GM21576 (cell line): Measurements from ENCODE around the gene GALNT2.

ENCODE experiments used
- ATAC-seq: cut with Tn5 transposase; IDR thresholded peaks from one replicate; pipeline ENCODE4 v1.9.1; 2021; ENCODE audit warnings: mild to moderate bottlenecking, moderate library complexity; ENCODE audit not compliant: unreplicated experiment

GALNT2 gene

DNA sequence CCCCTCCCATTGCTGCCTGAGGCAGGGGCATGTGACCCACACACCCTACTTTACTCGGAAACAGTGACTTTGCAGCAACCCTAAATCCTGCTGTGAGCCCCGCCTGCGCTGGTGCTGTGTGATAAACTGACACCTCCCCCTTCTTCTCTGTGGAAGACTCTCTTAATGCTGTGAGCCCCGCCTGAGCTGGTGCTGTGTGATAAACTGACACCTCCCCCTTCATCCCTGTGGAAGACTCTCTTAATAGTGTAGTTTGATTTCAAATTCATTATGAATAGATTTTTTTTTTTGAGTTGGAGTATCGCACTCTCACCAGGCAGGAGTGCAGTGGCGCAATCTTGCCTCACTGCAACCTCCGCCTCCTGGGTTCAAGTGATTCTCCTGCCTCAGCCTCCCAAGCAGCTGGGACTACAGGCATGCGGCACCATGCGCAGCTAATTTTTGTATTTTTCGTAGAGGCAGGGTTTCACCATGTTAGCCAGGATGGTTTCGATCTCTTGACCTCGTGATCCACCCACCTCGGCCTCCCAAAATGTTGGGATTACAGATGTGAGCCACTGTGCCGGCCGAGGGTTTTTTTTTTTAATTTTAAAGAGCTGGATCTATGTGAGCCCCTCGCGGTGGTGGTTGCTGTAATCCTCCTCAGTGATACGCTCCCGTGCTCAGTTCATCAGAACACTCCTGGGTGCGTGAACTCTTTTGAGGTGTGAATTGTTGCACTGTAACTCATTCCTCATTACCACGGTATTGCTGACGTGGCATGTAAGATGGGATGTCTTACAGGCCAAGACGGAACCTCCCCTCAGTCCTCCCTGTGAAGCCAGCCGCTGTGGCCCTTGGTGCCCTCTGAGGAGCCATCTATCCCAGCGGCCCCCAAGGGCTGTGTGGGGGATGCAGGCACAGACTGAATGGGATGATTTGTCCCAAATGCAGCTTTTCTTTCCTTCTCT is 60.3 kb downstream of the GALNT2 start:
- no peak for ATAC-seq

DNA sequence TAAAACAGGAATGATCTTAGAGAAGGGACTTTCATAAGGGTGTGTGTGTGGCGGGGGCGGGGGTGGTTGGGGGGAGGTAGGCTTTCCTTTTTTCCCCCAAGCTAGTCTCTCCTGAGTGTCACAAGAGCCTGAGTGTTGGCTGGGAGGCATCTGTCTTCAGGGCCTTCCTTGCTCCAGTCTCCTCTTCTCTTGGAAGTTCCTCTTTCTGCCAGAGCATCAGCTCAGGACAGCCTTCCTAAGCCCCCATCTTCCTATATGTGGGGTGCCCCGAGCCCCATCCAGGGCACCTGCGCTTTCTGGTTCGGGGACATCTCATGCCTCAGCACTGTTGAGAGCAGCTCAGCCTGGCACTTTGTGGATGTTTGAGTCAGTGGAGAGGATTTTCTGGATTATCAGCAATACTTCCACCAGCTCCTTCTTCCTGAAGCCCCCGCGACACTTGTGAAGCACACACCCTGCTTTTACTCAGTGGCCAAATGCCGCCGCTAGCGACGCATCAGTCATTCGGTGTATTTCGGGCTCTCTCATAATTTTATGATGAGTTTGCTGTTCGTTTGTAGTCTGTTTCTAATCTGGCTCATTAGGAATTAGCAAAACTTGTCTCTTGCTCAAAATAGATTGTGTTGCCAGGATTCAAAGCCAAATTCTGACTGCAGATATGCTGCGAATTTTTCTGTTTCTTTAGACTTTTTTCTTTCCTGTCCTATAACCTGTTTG is 61.7 kb downstream of the GALNT2 start:
- no peak for ATAC-seq

GRCh38 chr1:230129341-230129740 is 62.3 kb downstream of the GALNT2 start:
- no peak for ATAC-seq

GRCh38 chr1:230130172-230130944 is 63.3 kb downstream of the GALNT2 start:
- no peak for ATAC-seq

DNA sequence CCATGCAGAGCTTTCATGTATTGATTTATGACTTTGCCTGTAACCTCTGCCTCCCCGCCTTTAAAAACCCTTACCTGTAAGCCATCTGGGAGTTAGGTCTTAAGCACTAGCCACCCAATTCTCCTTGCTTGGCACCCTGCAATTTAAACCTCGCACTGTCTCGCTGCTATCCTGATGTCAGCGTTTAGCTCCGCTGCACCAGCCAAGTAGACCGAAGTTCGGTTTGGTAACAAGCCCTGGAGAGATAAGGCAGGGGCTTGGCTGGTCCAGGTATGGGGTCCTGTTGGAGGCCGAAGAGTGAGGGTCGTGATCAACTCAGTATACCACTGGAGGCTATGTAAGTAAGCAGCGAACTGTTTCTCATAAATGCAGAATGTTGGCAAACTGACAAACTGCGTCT is 64.4 kb downstream of the GALNT2 start:
- no peak for ATAC-seq

DNA sequence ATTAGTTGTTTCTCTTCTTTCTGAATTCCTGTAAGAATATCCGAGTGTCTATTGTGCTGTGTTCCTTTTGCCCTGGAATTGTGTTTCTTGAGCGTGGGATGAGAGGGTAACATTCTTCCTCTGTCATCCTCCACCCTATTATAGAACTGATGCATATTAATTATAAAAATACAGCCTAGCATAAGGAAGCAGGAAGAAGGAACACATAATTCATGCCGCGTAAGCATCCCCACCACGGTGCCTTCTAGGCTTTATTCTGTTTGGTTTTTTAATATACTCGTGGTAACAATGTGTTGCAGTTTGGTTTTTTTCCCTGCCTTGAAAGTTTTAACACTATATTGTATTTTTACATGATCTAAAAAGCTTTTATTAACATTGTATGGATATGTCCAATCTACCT is 65.7 kb downstream of the GALNT2 start:
- ATAC-seq, result no peak

DNA sequence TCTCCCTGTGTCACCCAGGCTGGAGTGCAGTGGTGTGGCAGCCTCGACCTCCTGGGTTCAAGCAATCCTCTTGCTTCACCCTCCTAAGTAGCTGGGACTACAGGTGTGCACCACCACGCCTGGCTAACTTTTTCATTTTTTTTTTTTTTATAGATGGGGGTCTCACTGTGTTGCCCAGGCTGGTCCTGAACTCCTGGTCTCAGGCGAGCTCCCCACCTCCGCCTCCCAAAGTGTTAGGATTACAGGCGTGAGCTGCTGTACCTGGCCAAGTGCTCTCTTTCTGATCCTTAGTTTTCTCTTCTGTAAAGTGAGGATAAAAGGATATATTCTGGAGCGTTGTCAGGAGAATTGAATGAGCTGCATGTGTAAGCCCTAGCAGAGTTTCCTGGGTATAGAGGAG is 68.7 kb downstream of the GALNT2 start:
- ATAC-seq, result no peak

GRCh38 chr1:230136453-230137336 is 69.7 kb downstream of the GALNT2 start:
- no peak for ATAC-seq

DNA sequence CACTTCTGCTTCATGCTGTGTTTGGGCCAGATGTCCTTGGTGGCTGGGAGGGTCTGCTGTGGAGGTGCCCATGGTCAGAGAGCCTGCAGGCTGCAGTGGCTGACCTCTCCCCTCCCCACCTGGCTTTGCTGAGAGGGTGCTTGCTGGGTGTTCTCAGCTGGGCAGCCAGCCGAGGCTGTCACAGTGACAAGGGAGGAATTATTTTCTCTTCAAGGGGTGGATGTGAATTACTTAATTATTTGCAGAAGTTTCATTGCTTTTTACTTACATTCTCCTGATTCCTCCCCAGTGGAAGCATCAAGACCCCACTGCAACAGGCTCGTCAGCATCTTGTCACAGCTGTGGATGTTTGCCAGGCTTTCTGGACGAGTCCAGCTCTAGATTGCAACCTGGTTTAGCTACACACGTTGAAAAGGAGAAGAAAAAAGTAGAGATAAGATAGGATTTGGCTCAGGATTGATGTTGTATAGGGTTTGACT is 70.3 kb downstream of the GALNT2 start:
- ATAC-seq, result no peak

GRCh38 chr1:230138561-230139239 is 71.7 kb downstream of the GALNT2 start:
- no peak for ATAC-seq

DNA sequence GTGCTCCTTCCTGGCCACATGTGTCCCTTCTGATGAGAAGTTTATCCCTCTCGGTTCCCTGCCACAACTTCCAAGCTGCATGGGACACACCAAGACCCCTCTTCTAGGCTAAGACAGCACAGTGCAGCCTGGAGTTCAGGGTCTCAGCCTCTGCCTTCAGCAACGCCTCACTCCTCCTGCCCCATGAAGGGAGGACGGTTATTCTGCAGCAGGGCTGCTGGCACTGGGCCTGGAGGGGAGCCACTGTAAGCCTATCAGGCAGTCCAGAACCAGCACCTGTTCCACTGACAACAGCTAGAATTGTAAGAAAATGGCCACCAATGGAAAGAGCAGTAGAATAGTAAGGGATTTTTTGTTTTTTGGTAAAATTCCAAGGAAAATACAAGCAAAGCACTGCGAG is 72.3 kb downstream of the GALNT2 start:
- ATAC-seq, result no peak

- no peak for ATAC-seq
These were observed 72.7 kb downstream of the GALNT2 start for GRCh38 chr1:230139741-230140140.

GRCh38 chr1:230140221-230141020 is 73.4 kb downstream of the GALNT2 start:
- ATAC-seq, result no peak

- no peak for ATAC-seq
These were observed 74.1 kb downstream of the GALNT2 start for GRCh38 chr1:230141021-230141648.

DNA sequence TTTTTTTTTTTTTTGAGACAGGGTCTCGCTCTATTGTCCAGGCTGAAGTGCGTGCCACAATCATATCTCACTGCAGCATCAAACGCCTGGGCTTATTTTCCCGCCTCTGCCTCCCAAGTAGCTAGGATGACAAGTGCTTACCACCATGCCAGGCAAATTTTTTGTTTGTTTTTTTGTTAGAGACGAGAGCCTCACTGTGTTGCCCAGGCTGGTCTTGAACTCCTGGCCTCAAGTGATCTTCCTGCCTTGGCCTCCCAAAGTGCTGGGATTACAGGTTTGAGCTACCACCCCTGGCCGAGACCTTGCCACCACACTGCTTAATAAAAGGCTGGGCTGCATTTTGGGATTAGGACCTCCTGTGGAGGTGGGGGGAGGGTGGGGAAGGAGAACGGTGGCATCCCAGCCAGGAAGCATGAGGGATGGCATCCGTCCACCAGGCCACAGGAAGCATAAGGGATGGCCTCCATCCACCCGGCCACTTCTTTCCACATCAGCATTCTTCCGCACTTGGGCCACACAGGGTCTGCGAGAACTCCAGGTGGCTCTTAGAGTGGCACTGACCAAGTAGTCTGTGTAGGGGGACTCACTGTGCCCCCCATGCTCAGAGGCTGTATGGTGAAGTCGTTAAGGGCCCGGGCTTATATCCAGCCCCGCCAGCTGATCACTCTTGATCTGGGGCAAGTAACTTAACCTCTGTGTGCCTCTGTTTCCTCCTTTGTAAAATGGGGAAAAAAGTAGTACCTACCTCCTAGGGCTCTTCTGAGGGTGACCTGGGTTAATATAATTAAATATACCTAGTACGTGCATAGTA is 75.0 kb downstream of the GALNT2 start:
- ATAC-seq, result no peak

DNA sequence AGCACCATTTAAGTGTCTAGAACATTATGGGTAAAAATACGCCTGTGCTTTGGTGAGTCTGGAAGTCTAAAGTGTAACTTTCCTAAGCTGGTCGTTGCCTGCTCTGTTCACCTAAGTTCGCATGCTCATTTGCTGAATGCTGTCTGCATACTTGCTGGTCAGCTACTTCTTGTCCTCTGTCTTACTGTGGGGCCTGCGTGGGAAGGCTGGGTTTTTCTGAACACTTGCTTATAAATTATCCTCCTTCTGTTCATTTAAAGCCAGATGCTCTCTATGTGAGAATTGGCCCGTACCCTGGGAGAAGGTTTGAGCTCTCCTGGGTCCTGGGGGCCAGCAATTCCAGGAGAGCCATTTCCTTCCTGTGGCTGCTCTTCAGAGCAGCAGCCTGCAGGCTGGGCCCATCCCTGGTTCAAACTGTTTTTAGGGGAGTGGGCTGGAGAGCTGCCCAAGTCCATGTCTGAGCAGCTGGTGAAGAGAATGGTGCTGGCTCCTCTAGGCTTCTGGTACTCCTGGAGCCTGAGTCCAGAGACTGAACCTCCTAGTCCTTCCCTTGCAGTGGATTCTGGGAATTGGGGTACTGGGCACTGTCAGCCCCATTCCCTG is 75.7 kb downstream of the GALNT2 start:
- ATAC-seq, result no peak

DNA sequence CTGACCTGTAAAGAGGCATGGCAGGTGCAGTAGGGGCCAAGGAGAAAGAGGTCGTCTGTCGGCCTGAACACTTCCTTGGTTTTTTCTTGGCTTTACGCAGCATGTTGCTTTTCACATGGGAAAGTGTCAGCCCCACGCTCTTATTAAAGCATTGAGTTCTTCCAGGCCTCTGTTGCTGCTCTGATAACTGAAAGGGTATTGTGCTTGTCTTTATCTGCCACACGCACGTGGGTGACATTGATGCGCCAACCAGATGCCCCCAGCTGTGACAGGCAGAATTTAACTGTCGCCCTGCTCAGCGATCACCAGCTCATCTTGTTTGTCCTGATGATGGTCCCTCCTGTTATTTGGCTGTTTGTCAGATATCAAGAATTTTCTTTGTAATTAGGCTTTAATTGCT is 76.5 kb downstream of the GALNT2 start:
- no peak for ATAC-seq
